K562 (cell line): ENCODE results near the gene ENTREP3. TPM values are rescaled to one million over a fixed set of nuclear protein-coding genes. Genes with fewer than 3 reads are reported as not detected.

ENCODE experiments used
- ASH1L ChIP-seq: fragments of 450-650 bp; IDR thresholded peaks from 2 replicates; pipeline ENCODE4 v1.6.1; 2018; ENCODE audit warnings: borderline replicate concordance, mild to moderate bottlenecking, low read depth; ENCODE audit not compliant: partially characterized antibody
- CHD2 ChIP-seq: IDR thresholded peaks from 2 replicates; pipeline ENCODE4 v1.6.1; 2011; ENCODE audit warnings: low read depth, low read length
- HDAC6 ChIP-seq: IDR thresholded peaks from 2 replicates; pipeline ENCODE4 v1.6.1; 2012; ENCODE audit warnings: low read depth, mild to moderate bottlenecking, control low read depth, inconsistent platforms, low read length, moderate library complexity
- HNRNPH1 ChIP-seq: fragments of 200-400 bp; formaldehyde crosslinking; optimal IDR thresholded peaks from 2 replicates; pipeline ENCODE3; 2017; ENCODE audit warnings: low read depth, mild to moderate bottlenecking, low read length, moderate library complexity
- HOMEZ ChIP-seq: fragments of 250-450 bp; sonication (Bioruptor Pico); IDR thresholded peaks from 2 replicates; pipeline ENCODE4 v1.4.0; 2020; ENCODE audit warnings: mild to moderate bottlenecking, moderate library complexity
- NFRKB ChIP-seq: fragments of 450-650 bp; IDR thresholded peaks from 2 replicates; pipeline ENCODE4 v1.6.1; 2016; ENCODE audit warnings: low read depth
- POU5F1 ChIP-seq: fragments of 150-350 bp; IDR thresholded peaks from 2 replicates; pipeline ENCODE4 v1.6.1; 2014; ENCODE audit warnings: borderline replicate concordance, low read length, low read depth, mild to moderate bottlenecking; ENCODE audit not compliant: partially characterized antibody
- REST ChIP-seq, 2 experiments: fragments of 450-650 bp; formaldehyde crosslinking in 1 of 2; IDR thresholded peaks; 2 replicates each; pipeline versions ENCODE4 v1.4.0 to v1.6.1; 2014 to 2020; ENCODE audit warnings: mild to moderate bottlenecking in 2 of 2, borderline replicate concordance in 1 of 2, low read depth in 1 of 2
- RNF2 ChIP-seq: sonication (generic); IDR thresholded peaks from 2 replicates; pipeline ENCODE4 v1.6.1; 2016
- SMAD3 ChIP-seq: fragments of 450-650 bp; formaldehyde crosslinking; conservative IDR thresholded peaks from 2 replicates; pipeline ENCODE4 v1.4.0; 2020; ENCODE audit warnings: mild to moderate bottlenecking
- TRIM25 ChIP-seq: fragments of 450-650 bp; IDR thresholded peaks from 2 replicates; pipeline ENCODE4 v1.7.0; 2016; ENCODE audit warnings: borderline replicate concordance
- ZBTB43 ChIP-seq: sonication (generic); formaldehyde crosslinking; IDR thresholded peaks from 2 replicates; pipeline ENCODE4 v1.8.0; 2023; ENCODE audit warnings: mild to moderate bottlenecking, missing genetic modification reagents
- polyA plus RNA-seq, 8 experiments: library from polyadenylated mRNA; depleted of rRNA in 4 of 8; stranded (reverse) in 5 of 8; unstranded in 3 of 8; fragments of >200 nt; fragmentation: Nextera tagmentation in 2 of 8; fragmentation: Illumina TruSeq in 1 of 8; extraction: Ambion mirVana in 2 of 8; extraction: Trizol in 1 of 8; gene quantifications; 2 replicates each; pipeline versions ENCODE4 v1.2.1 to v1.2.3, GENCODE V29; 2011 to 2014; ENCODE audit warnings: inconsistent platforms in 1 of 8, missing spikeins in 1 of 8
- total RNA-seq, 7 experiments: library from RNA; depleted of rRNA in 6 of 7; stranded (reverse); fragments of >200 nt in 6 of 7; fragmentation: Illumina TruSeq in 2 of 7; extraction: Trizol in 2 of 7; gene quantifications; 2 replicates each; pipeline versions ENCODE4 v1.2.1 to v1.2.3, GENCODE V29; 2011 to 2021; ENCODE audit warnings: low replicate concordance in 1 of 7

ENTREP3 gene
- total and polyA plus RNA-seq, 9 of the 15 experiments (the other 6 are each of a cell fraction or from before 2014, with no cell fraction given), result 1.9 to 41.8 (median 5.9) TPM

GRCh38 chr1:155244368-155245162 lies 10.7 kb downstream of the ENTREP3 start (continued):
- TF ChIP-seq ZBTB43 (CRISPR knock-in tag) (peak; percentile 68; the same call in 1 of the 2 replicates), HNRNPH1 (no peak), POU5F1 (peak; percentile 20), ASH1L (peak; percentile 74), CHD2 (peak; percentile 87), RNF2 (peak; percentile 98), TRIM25 (peak; percentile 60; the same call in 1 of the 2 replicates), HDAC6 (no peak), NFRKB (peak; percentile 98), REST (IDR thresholded peaks at IDR 0.05; ENCODE audit: borderline replicate concordance) (0 out of 2 replicates have a peak, but pooled peaks have one; percentile 4), REST (CRISPR knock-in tag; IDR thresholded peaks at IDR 0.05; ENCODE audit: low read depth) (peak; percentile 84), SMAD3 (peak; percentile 85; the same call in 1 of the 2 replicates), HOMEZ (peak; percentile 19; the same call in 1 of the 2 replicates)
